ENCODE measurements around the gene ITGA5.

GRCh38 chr12:54411391-54412241 lies 7.5 kb downstream of the ITGA5 start:
- TF ChIP-seq TCF7L2 (IDR thresholded peaks at IDR 0.05; ENCODE audit: borderline replicate concordance, extremely low read depth, insufficient read depth, insufficient read length) (no peak), EZH2 (IDR thresholded peaks at IDR 0.05) (no peak), CEBPB (IDR thresholded peaks at IDR 0.05; ENCODE audit: low read depth) (no peak), POLR2AphosphoS5 (IDR thresholded peaks at IDR 0.05; ENCODE audit: low read depth, low read length) (no peak)
